Measurements from ENCODE around the gene ABO. TPM values are rescaled to one million over a fixed set of nuclear protein-coding genes. Genes with fewer than 3 reads are reported as not detected.

The ABO gene
- not detected in 2 replicates for total RNA-seq

DNA sequence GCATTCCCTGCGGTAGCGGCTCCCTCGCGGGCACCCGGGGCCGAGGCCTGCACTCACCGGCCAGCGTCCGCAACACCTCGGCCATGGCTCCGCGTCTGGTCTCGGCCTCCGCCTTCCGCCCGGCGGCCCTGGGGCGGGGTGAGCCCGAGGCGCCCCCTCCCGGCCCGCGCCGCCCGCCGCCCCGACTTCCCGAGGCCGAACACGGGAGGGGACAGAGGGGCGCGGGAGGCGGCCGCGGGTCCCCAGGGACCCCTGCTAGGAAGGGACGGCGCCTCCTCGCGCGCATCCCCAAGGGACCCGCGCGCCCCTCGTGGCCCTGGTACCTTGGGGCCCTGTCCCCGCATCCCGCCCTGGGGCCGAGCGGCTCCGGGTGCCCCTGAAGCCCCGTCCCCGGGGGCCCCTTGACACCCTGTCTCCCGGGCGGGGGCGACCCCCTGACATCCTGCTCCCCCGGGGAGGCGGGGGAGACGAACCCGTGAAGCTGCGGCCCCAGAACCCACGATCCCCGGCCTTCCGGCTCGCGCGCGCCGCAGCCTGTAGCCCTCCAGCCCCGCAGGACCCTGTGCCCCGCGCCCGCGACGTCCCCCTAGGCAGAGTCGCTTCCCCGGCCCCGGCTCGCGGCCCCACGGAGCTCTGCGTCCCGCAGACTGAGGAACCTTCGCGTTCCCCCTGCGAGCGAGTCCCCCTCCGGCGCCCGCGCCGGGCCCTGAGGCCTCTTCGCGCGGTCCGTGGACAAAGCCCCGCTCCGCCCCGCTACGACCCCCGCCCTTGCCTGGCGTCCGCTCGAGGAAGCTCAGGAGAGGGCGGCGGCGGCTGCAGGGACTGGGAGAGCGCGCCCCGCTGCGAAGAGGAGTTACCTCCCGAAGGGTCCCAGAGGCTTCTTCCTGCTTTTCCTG lies at the start of gene ABO:
ABO (minus strand) TSS at position 97 of the 896 bp plus-strand sequence.

DNA sequence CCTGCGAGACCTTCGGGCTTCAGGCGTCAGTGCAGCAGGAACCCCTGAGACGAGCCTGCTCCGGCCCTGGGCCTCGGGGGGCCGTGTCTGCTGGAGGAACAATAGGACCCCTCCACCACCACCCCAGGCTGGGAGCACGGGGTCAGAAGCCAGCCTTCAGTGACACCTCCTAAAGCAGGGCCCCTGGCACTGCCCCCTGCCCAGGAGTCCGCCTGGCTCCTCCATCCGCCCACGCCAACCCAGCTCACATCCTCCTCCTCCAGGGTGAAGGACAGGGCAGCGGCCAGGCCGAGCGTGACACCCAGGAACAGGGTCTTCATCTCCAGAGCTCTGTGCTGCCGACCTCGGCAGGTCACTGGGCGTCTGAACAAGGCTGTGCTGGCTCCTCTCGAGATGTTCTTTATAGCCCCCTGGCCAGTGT lies 66.1 kb downstream of the ABO start, which contains the start of gene OBP2B:
OBP2B (minus strand) TSS at position 371 of the 421 bp plus-strand sequence; CDS start at position 320, 51 bp downstream.

Other genes with a start within 250 kb of the ABO start
- 41.8 and 54.2 TPM in 2 replicates for gene GTF3C5, start 244.2 kb downstream of the ABO start, total RNA-seq
- gene CEL, start 213.2 kb downstream of the ABO start, total RNA-seq = under 0.01 TPM in 2 replicates
- gene RALGDS, start 154.0 kb downstream of the ABO start, total RNA-seq = 16.1 and 18.4 TPM in 2 replicates
- 9.5 and 16.7 TPM in 2 replicates for gene GBGT1, start 111.3 kb downstream of the ABO start, total RNA-seq
- gene OBP2B, start 66.0 kb downstream of the ABO start, total RNA-seq = not detected in 2 replicates
- gene SURF6, start 61.0 kb upstream of the ABO start, total RNA-seq = 4.0 and 16.5 TPM in 2 replicates
- gene MED22, start 72.9 kb upstream of the ABO start, total RNA-seq = 13.6 and 17.0 TPM in 2 replicates
- gene RPL7A, start 73.0 kb upstream of the ABO start, total RNA-seq = 2,802 and 2,926 TPM in 2 replicates
- gene SURF1, start 81.3 kb upstream of the ABO start, total RNA-seq = 30.8 and 52.1 TPM in 2 replicates
- 5.5 and 9.4 TPM in 2 replicates for gene SURF2, start 81.3 kb upstream of the ABO start, total RNA-seq
- gene SURF4, start 100.9 kb upstream of the ABO start, total RNA-seq = 526 and 554 TPM in 2 replicates
- gene STKLD1, start 101.2 kb upstream of the ABO start, total RNA-seq = 0.18 and 1.7 TPM in 2 replicates
- 14.1 and 20.6 TPM in 2 replicates for gene REXO4, start 142.8 kb upstream of the ABO start, total RNA-seq
- 0.86 and 0.89 TPM in 2 replicates for gene ADAMTS13, start 147.2 kb upstream of the ABO start, total RNA-seq
- 4.1 and 6.9 TPM in 2 replicates for gene CACFD1, start 184.8 kb upstream of the ABO start, total RNA-seq
- gene SLC2A6, start 203.9 kb upstream of the ABO start, total RNA-seq = 32.6 and 33.8 TPM in 2 replicates
- gene MYMK, start 249.8 kb upstream of the ABO start, total RNA-seq = not detected in 2 replicates

Data from myometrial cell (primary cell).